GM13977 (cell line): ENCODE results near the gene CPO.
A peak's percentile ranks its signal among the peaks of the same experiment; 100 is the strongest.

Experiments
- DNase-seq: peaks from one replicate; pipeline ENCODE4 v3.0.0; 2012; ENCODE audit warnings: low spot score
- CTCF ChIP-seq: IDR thresholded peaks from 2 replicates; pipeline ENCODE4 v1.5.1; 2012; ENCODE audit warnings: mild to moderate bottlenecking, control low read depth; ENCODE audit not compliant: insufficient read depth; ENCODE audit errors: extremely low read depth, missing control alignments
- in situ Hi-C: fragments of 300-500 bp; cut with MboI; formaldehyde crosslinking; loops from one replicate; pipeline ENCODE4 v1.12.0; 2022; ENCODE audit warnings: low sequenced_read_pairs, low pct_unique_long_range_greater_than_20kb, mixed read lengths, inconsistent platforms; ENCODE audit not compliant: unreplicated experiment

The CPO gene

GRCh38 chr2:206987810-206988209, 48.5 kb downstream of the CPO start:
- TF ChIP-seq CTCF = no peak
- in situ Hi-C loops = loop anchor here (10.0 kb wide), 1 partner anchor 487 kb away; no protein-coding TSS in a partner anchor
- no peak for DNase-seq

GRCh38 chr2:206988884-206989283, 49.6 kb downstream of the CPO start:
- in situ Hi-C loops = loop anchor here (10.0 kb wide), 1 partner anchor 486 kb away; no protein-coding TSS in a partner anchor
- TF ChIP-seq CTCF = no peak

GRCh38 chr2:206989311-206989710, 50.0 kb downstream of the CPO start:
- in situ Hi-C loops = loop anchor here (10.0 kb wide), 1 partner anchor 485 kb away; no protein-coding TSS in a partner anchor
- peak; percentile 88 for TF ChIP-seq CTCF
- peak; percentile 37 for DNase-seq

More at GRCh38 chr2:206988884-206989283, 49.6 kb downstream of the CPO start:
- DNase-seq = no peak

- in situ Hi-C loops = no loop called here
- no peak for DNase-seq
- no peak for TF ChIP-seq CTCF
Measured at GRCh38 chr2:206990360-206990759, 51.0 kb downstream of the CPO start.

DNA sequence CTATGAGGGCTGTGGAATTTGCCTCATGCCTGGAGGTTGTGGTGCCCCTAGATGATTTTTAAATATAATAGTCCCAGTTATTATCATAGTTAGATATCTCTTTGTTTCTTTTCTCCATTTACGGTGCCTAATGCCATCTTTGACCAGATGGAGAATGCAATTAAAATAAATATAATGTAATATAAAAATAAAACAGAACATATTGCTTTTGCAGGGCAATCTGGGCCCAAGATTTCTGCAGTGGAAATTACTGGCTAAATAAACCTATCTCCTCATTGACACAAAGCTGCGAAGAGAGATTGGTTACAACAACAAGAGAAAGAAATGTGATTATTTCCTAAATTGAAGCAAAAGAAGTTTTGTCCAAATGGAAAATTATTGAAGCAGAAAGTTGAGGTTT, 51.8 kb downstream of the CPO start:
- no peak for DNase-seq
- in situ Hi-C loops = no loop called here
- no peak for TF ChIP-seq CTCF

GRCh38 chr2:206993396-206993911, 54.1 kb downstream of the CPO start:
- no peak for TF ChIP-seq CTCF
- in situ Hi-C loops = no loop called here
- DNase-seq = no peak
